ENCODE results near the gene PTPRM. TPM values are rescaled to one million over a fixed set of nuclear protein-coding genes. Genes with fewer than 3 reads are reported as not detected.

The PTPRM gene
- total and polyA plus RNA-seq, 9 donors, result 45.6 to 82.0 (median 56.9) TPM

GRCh38 chr18:8162802-8163201 lies 595.7 kb downstream of the PTPRM start:
- Histone ChIP-seq H3K9me3 (no peaks in the 10 kb centered on the region), H3K27ac (no peak overlapping the region), H3K27me3 (no peaks in the 10 kb centered on the region), H3K4me1 (ENCODE audit: insufficient read depth) (peaks cover 3% of the 10 kb centered on the region), H3K36me3 (no peaks in the 10 kb centered on the region), H3K4me3 (no peak overlapping the region)
- whole genome bisulfite sequencing, 3 donors, result 87 to 95% (median 93%) methylated on average over 5 of the region's 5 CpGs
- DNase-seq, result no peak
- TF ChIP-seq EP300 (IDR thresholded peaks at IDR 0.05) (no peak), CTCF (IDR thresholded peaks at IDR 0.05) (no peak), POLR2A (IDR thresholded peaks at IDR 0.05) (no peak)
- intact Hi-C loops (cut with DNase I), result no loop called here

GRCh38 chr18:8163286-8163959 lies 596.3 kb downstream of the PTPRM start:
- Histone ChIP-seq H3K4me1 (ENCODE audit: insufficient read depth) (peaks cover 3% of the 10 kb centered on the region), H3K9me3 (no peaks in the 10 kb centered on the region), H3K27me3 (no peaks in the 10 kb centered on the region), H3K36me3 (no peaks in the 10 kb centered on the region), H3K27ac (no peak overlapping the region), H3K4me3 (no peak overlapping the region)
- TF ChIP-seq CTCF (IDR thresholded peaks at IDR 0.05) (no peak), EP300 (IDR thresholded peaks at IDR 0.05) (no peak), POLR2A (IDR thresholded peaks at IDR 0.05) (no peak)
- no peak for DNase-seq
- 95 to 97% (median 97%) methylated on average over 4 of the region's 4 CpGs for WGBS, 3 donors
- intact Hi-C loops (cut with DNase I), result no loop called here

GRCh38 chr18:8165095-8165494 lies 598.0 kb downstream of the PTPRM start:
- H3K36me3 ChIP-seq, result no peaks in the 10 kb centered on the region
- no peak overlapping the region for H3K27ac ChIP-seq
- H3K4me3 ChIP-seq, result no peak overlapping the region
- DNase-seq, result no peak
- TF ChIP-seq CTCF (IDR thresholded peaks at IDR 0.05) (no peak), EP300 (IDR thresholded peaks at IDR 0.05) (no peak), POLR2A (IDR thresholded peaks at IDR 0.05) (no peak)
- peaks cover 3% of the 10 kb centered on the region for H3K4me1 ChIP-seq (ENCODE audit: insufficient read depth)
- intact Hi-C loops (cut with DNase I), result no loop called here
- H3K27me3 ChIP-seq, result no peaks in the 10 kb centered on the region
- H3K9me3 ChIP-seq, result no peaks in the 10 kb centered on the region
- 95% methylated on average over 6 of the region's 6 CpGs for WGBS, 3 donors

- Histone ChIP-seq H3K27me3 (no peaks in the 10 kb centered on the region), H3K4me1 (ENCODE audit: insufficient read depth) (peaks cover 3% of the 10 kb centered on the region), H3K27ac (no peak overlapping the region), H3K4me3 (no peak overlapping the region), H3K36me3 (no peaks in the 10 kb centered on the region), H3K9me3 (no peaks in the 10 kb centered on the region)
- intact Hi-C loops (cut with DNase I), result no loop called here
- WGBS, 3 donors, result 94 to 100% (median 98%) methylated on average over 2 of the region's 2 CpGs
- TF ChIP-seq CTCF (IDR thresholded peaks at IDR 0.05) (no peak), POLR2A (IDR thresholded peaks at IDR 0.05) (no peak), EP300 (IDR thresholded peaks at IDR 0.05) (no peak)
- DNase-seq, result no peak
Measured at GRCh38 chr18:8167026-8167425, 599.9 kb downstream of the PTPRM start.

Data from ovary (tissue), 9 donors.